Measurements from ENCODE around the gene ARCN1. TPM values are rescaled to one million over a fixed set of nuclear protein-coding genes. Genes with fewer than 3 reads are reported as not detected.

Gene ARCN1
- total RNA-seq, 1 donor, result 210 TPM

GRCh38 chr11:118532852-118533768 is 39.1 kb upstream of the ARCN1 start:
- no peak overlapping the region for H3K4me3 ChIP-seq (ENCODE audit: low read depth, low read length)
- no peak for TF ChIP-seq CTCF (IDR thresholded peaks at IDR 0.05; ENCODE audit: insufficient read depth, low read length)

GRCh38 chr11:118533769-118534729 is 38.2 kb upstream of the ARCN1 start:
- TF ChIP-seq CTCF (IDR thresholded peaks at IDR 0.05; ENCODE audit: insufficient read depth, low read length), result no peak
- DNase-seq (ENCODE audit: low read depth), result no peak
- no peak overlapping the region for H3K4me3 ChIP-seq (ENCODE audit: low read depth, low read length)

More at GRCh38 chr11:118532852-118533768, 39.1 kb upstream of the ARCN1 start:
- no peak for DNase-seq (ENCODE audit: low read depth)

- no peak overlapping the region for H3K4me3 ChIP-seq (ENCODE audit: low read depth, low read length)
- no peak for TF ChIP-seq CTCF (IDR thresholded peaks at IDR 0.05; ENCODE audit: insufficient read depth, low read length)
- DNase-seq (ENCODE audit: low read depth), result no peak
These were observed 36.9 kb upstream of the ARCN1 start for GRCh38 chr11:118535261-118535660.

- DNase-seq (ENCODE audit: low read depth), result no peak
- H3K4me3 ChIP-seq (ENCODE audit: low read depth, low read length), result no peak overlapping the region
- no peak for TF ChIP-seq CTCF (IDR thresholded peaks at IDR 0.05; ENCODE audit: insufficient read depth, low read length)
These were observed 35.5 kb upstream of the ARCN1 start for GRCh38 chr11:118536726-118537125.

GRCh38 chr11:118537409-118537980 is 34.7 kb upstream of the ARCN1 start:
- DNase-seq (ENCODE audit: low read depth), result no peak
- TF ChIP-seq CTCF (IDR thresholded peaks at IDR 0.05; ENCODE audit: insufficient read depth, low read length), result no peak
- H3K4me3 ChIP-seq (ENCODE audit: low read depth, low read length), result no peak overlapping the region

GRCh38 chr11:118544010-118544646 is 28.1 kb upstream of the ARCN1 start:
- no peak overlapping the region for H3K4me3 ChIP-seq (ENCODE audit: low read depth, low read length)
- TF ChIP-seq CTCF (IDR thresholded peaks at IDR 0.05; ENCODE audit: insufficient read depth, low read length), result no peak
- DNase-seq (ENCODE audit: low read depth), result no peak

All from fibroblast of the aortic adventitia (primary cell).